ENCODE data around the gene MAP3K13.
"Not testable (repeated sequence)": the region's sequence is repeated elsewhere in the genome, so short reads cannot be mapped to it uniquely, and the experiment has no call there.

Gene MAP3K13

GRCh38 chr3:185397676-185398075 is 34.7 kb downstream of the MAP3K13 start:
- DNase-seq (ENCODE audit: low read depth): no peak

- DNase-seq (ENCODE audit: low read depth): peak; percentile 19
Measured at GRCh38 chr3:185399737-185400667, 37.1 kb downstream of the MAP3K13 start.

- no peak for DNase-seq (ENCODE audit: low read depth)
Measured at GRCh38 chr3:185400866-185401265, 37.9 kb downstream of the MAP3K13 start.

GRCh38 chr3:185401319-185401955 is 38.5 kb downstream of the MAP3K13 start:
- peak; percentile 45 for DNase-seq (ENCODE audit: low read depth)

DNA sequence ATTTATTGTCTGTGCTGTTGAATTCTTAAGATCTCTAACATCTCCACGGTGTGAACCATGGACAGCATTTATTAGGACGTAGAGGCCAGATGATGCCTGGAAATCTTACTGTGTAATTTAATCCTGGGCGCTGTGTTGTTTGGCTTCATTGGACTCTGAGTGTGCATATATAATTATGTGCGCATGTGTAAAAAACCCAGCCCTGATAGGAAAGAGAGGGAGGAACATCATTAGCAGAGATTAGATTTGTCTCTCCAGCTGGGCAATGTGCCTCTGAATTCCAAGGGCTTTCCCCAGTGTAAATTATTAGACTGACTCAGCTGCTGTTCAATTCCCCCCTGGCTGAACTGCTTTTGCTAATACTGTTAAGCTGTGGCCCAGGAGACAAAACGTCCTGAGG is 39.6 kb downstream of the MAP3K13 start:
- DNase-seq (ENCODE audit: low read depth): peak; percentile 29

DNA sequence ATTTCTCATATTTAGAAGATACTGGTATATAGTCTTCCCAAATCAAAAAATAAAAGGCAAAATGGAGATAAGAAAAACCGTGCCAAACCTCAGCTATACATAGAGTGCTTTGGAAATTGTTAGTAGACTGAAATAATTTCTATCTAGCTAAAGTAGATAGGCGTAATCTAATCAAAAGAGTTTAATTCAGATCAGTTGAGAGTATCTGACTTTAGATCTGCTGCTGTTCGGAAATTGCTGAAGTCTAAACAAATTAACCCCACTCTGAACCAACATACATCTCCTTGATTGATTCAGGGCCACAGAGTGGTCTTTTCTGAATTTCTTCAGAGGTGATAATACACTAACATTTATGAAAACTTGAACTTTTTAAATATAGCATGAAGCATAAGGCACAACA is 40.1 kb downstream of the MAP3K13 start:
- DNase-seq (ENCODE audit: low read depth): no peak

DNA sequence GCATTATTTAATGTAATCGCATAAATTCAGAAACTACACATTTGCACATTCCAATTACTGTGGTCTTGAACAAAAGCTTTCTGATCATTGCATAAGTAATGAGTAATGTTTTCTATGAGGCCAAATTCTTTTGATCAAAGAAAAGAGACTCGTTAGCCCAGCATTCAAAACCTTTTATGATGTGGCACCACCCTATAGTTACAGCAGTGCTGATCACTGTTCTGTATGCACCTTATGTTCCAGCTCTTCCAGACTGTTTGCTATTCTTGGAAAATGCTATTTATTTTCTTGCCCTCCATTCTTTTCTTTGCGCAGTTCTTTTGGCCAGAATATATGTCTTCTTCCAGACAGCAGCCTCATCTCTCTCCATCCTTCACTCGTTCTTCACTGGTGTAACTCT is 42.3 kb downstream of the MAP3K13 start:
- no peak for DNase-seq (ENCODE audit: low read depth)

- no peak for DNase-seq (ENCODE audit: low read depth)
Measured at GRCh38 chr3:185405664-185406063, 42.7 kb downstream of the MAP3K13 start.

- DNase-seq (ENCODE audit: low read depth): no peak
Measured at GRCh38 chr3:185406121-185406620, 43.2 kb downstream of the MAP3K13 start.

- DNase-seq (ENCODE audit: low read depth): no peak
Measured at GRCh38 chr3:185409957-185410356, 47.0 kb downstream of the MAP3K13 start.

DNA sequence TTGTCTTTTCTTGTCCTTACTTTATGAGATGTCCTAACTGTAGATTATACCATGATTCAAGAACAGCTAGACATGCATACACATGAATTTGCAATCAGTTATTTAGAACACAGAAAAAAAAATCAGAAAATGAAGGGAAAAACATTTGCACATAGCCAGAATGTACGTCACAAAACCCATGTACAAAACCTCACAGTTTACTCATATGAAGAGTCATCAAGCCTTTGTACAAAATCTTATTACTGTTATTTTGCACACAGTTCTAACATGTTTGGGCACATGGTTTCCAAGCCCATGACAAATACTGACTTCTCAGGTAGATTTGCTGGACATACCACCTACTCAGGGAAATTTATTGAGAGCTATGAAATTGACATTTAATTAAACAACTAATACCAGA is 48.2 kb downstream of the MAP3K13 start:
- no peak for DNase-seq (ENCODE audit: low read depth)

DNA sequence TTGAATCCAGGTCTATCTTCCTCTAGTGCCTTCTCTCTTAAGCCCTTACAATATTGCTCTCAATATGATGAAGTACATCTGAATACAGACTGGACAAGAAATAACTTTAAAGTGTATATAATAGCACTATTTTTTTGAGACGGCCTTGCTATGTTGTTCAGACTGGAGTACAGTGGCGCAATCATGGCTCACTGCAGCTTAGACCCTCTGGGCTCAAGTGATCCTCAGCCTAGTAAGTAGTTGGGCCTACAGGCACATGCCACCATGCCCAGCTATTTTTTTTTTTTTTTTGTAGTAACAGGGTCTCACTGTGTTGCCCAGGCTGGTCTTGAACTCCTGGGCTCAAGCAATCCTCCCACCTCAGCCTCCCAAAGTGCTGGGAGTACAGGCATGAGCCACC is 53.6 kb downstream of the MAP3K13 start:
- no peak for DNase-seq (ENCODE audit: low read depth)

DNA sequence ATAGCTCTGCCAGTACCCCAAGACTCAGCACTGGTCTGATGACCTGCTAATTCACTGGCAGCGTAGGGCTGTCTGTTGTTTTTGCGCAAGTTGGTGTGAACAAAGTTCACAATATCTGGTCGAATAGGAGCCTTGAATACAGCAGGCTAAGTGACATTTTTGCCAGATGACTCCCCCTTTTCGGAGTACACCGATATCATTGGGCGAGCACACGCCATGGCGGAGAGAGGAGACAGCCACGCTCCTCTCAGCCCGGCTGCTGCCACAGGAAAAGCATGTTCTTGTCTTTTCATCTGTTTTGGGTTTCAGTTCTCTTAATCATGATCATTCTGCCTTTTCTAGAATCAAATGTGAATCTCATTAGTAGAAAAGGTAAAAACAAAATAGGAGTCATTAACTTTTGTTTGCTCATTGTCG is 55.6 kb downstream of the MAP3K13 start:
- DNase-seq (ENCODE audit: low read depth): not testable (repeated sequence)

- DNase-seq (ENCODE audit: low read depth): peak; percentile 8
Measured at GRCh38 chr3:185420762-185421161, 57.8 kb downstream of the MAP3K13 start.

- DNase-seq (ENCODE audit: low read depth): no peak
Measured at GRCh38 chr3:185421577-185422232, 58.8 kb downstream of the MAP3K13 start.

DNA sequence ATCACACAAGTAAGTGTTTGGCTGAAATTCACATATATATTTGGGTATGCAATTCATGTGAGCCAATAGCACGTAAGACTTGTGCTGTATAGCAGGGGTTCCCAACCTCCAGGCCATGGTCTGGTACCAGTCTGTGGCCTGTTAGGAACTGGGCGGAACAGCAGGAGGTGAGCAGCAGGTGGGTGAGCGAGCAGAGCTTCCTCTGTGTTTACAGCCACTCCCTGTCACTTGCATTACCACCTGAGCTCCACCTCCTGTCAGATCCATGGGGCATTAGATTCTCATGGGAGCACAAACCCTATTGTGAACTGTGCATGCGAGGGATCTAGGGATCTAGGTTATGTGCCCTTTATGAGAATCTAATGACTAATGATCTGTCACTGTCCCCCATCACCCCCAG is 59.7 kb downstream of the MAP3K13 start:
- no peak for DNase-seq (ENCODE audit: low read depth)

GRCh38 chr3:185423178-185423577 is 60.2 kb downstream of the MAP3K13 start:
- peak; percentile 55 for DNase-seq (ENCODE audit: low read depth)

GRCh38 chr3:185424435-185424834 is 61.5 kb downstream of the MAP3K13 start:
- no peak for DNase-seq (ENCODE audit: low read depth)

- DNase-seq (ENCODE audit: low read depth): no peak
Measured at GRCh38 chr3:185430375-185430774, 67.4 kb downstream of the MAP3K13 start.

- no peak for DNase-seq (ENCODE audit: low read depth)
Measured at GRCh38 chr3:185439745-185440466, 77.0 kb downstream of the MAP3K13 start.

GRCh38 chr3:185442031-185442430 is 79.1 kb downstream of the MAP3K13 start:
- DNase-seq (ENCODE audit: low read depth): no peak

DNA sequence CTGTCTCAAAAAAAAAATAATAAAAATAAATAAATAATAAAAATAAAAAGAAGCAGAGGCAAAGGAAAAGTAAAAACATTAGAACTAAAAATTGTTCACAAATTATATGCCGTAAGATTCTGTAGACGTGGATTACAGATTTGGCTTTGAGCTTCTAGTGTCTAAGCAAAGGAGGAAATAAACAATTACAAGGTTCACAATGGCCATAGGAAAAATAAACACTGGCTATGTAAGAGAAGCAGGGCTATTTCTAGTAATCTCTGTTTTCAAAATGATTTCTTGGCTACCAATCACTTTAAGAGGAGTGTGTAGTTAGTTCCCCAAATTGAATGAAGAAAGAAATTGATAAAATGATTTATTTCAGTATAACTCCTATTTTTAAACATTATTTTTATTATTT is 81.4 kb downstream of the MAP3K13 start:
- DNase-seq (ENCODE audit: low read depth): no peak
